GM19351 (cell line): ENCODE results near the gene SCO2.
"Not testable (repeated sequence)": the region's sequence is repeated elsewhere in the genome, so short reads cannot be mapped to it uniquely, and the experiment has no call there.

ENCODE experiments used
- ATAC-seq: cut with Tn5 transposase; IDR thresholded peaks from one replicate; pipeline ENCODE4 v1.9.1; 2021; ENCODE audit warnings: mild to moderate bottlenecking, moderate library complexity; ENCODE audit not compliant: unreplicated experiment

SCO2 gene

GRCh38 chr22:50522208-50522805, 3.1 kb downstream of the SCO2 start:
- no peak for ATAC-seq

GRCh38 chr22:50521710-50522109, 3.7 kb downstream of the SCO2 start:
- no peak for ATAC-seq

- ATAC-seq: no peak
Measured at GRCh38 chr22:50520826-50521453, 4.5 kb downstream of the SCO2 start.

- ATAC-seq: not testable (repeated sequence)
Measured at GRCh38 chr22:50520184-50520583, 5.2 kb downstream of the SCO2 start.

GRCh38 chr22:50519151-50519550, 6.2 kb downstream of the SCO2 start:
- ATAC-seq: no peak

GRCh38 chr22:50518606-50519005, 6.8 kb downstream of the SCO2 start:
- no peak for ATAC-seq

- no peak for ATAC-seq
Measured at GRCh38 chr22:50517495-50518260, 7.7 kb downstream of the SCO2 start.

- ATAC-seq: no peak
Measured at GRCh38 chr22:50516891-50517290, 8.5 kb downstream of the SCO2 start.

- no peak for ATAC-seq
Measured at GRCh38 chr22:50516068-50516467, 9.3 kb downstream of the SCO2 start.

GRCh38 chr22:50513175-50513574, 12.2 kb downstream of the SCO2 start:
- no peak for ATAC-seq

GRCh38 chr22:50508897-50509296, 16.5 kb downstream of the SCO2 start:
- ATAC-seq: no peak

GRCh38 chr22:50507991-50508884, 17.2 kb downstream of the SCO2 start, which contains the start of gene NCAPH2:
Gene NCAPH2 (plus strand): TSS chr22:50508224. CDS start chr22:50508338, 114 bp downstream.
- ATAC-seq: peak; percentile 53

GRCh38 chr22:50507421-50507990, 17.9 kb downstream of the SCO2 start, which contains the start of gene LMF2:
Gene LMF2 (minus strand): TSS chr22:50507702. CDS start chr22:50507675, 27 bp downstream.
- peak; percentile 74 for ATAC-seq

- no peak for ATAC-seq
Measured at GRCh38 chr22:50506611-50507420, 18.6 kb downstream of the SCO2 start.

- ATAC-seq: no peak
Measured at GRCh38 chr22:50505776-50506610, 19.4 kb downstream of the SCO2 start.

GRCh38 chr22:50505276-50505775, 20.1 kb downstream of the SCO2 start:
- no peak for ATAC-seq

GRCh38 chr22:50504369-50505211, 20.8 kb downstream of the SCO2 start:
- no peak for ATAC-seq
